CD14-positive monocyte (primary cell): ENCODE data around the gene TFEC. TPM values are rescaled to one million over a fixed set of nuclear protein-coding genes. Genes with fewer than 3 reads are reported as not detected.

ENCODE experiments used
- DNase-seq, 3 donors: peaks; one replicate each; pipeline ENCODE4 v3.0.0-alpha.2; 2011 to 2022
- H2AFZ ChIP-seq: 2 replicates; pipeline ENCODE4 v1.6.0; 2012; ENCODE audit warnings: mild to moderate bottlenecking, low read depth, low read length, inconsistent platforms; ENCODE audit not compliant: insufficient read depth, poor library complexity, severe bottlenecking
- H3K27ac ChIP-seq, 2 donors: 1 replicate in 1 of 2; 2 replicates in 1 of 2; pipeline ENCODE4 v1.5.1; 2012 to 2013; ENCODE audit warnings: low read length in 2 of 2, control low read depth in 1 of 2, inconsistent platforms in 1 of 2, low read depth in 1 of 2, mild to moderate bottlenecking in 1 of 2
- H3K27me3 ChIP-seq, 2 donors: one replicate each; pipeline versions ENCODE4 v1.6.0 to v1.6.1; 2011 to 2013; ENCODE audit warnings: low read length in 2 of 2; ENCODE audit not compliant: control insufficient read depth in 2 of 2, insufficient read depth in 2 of 2
- H3K36me3 ChIP-seq, 2 donors: replicated peaks in 1 of 2; 1 replicate in 1 of 2; 2 replicates in 1 of 2; pipeline versions ENCODE4 v1.5.1 to v1.6.1; 2012 to 2013; ENCODE audit warnings: low read length in 2 of 2, control low read depth in 1 of 2, inconsistent platforms in 1 of 2, mild to moderate bottlenecking in 1 of 2; ENCODE audit not compliant: insufficient read depth in 2 of 2, control insufficient read depth in 1 of 2
- H3K4me1 ChIP-seq, 2 donors: 1 replicate in 1 of 2; 2 replicates in 1 of 2; pipeline versions ENCODE4 v1.5.1 to v1.6.1; 2012 to 2013; ENCODE audit warnings: low read length in 2 of 2, control low read depth in 1 of 2, inconsistent platforms in 1 of 2, mild to moderate bottlenecking in 1 of 2, moderate library complexity in 1 of 2; ENCODE audit not compliant: insufficient read depth in 2 of 2, control insufficient read depth in 1 of 2
- H3K4me2 ChIP-seq: replicated peaks from 2 replicates; pipeline ENCODE3; 2012; ENCODE audit warnings: low read length, moderate library complexity, mild to moderate bottlenecking; ENCODE audit not compliant: poor library complexity, severe bottlenecking; ENCODE audit errors: extremely low read depth
- H3K4me3 ChIP-seq, 3 experiments: fragments of 200-600 bp in 1 of 3; sonication (generic) in 1 of 3; replicated peaks in 1 of 3; 1 replicate in 2 of 3; 2 replicates in 1 of 3; pipeline ENCODE4 v1.5.1; 2011 to 2013; ENCODE audit warnings: low read length in 3 of 3, mild to moderate bottlenecking in 3 of 3, control low read depth in 2 of 3, low read depth in 2 of 3, inconsistent platforms in 1 of 3, moderate library complexity in 1 of 3
- H3K79me2 ChIP-seq: 2 replicates; pipeline ENCODE4 v1.6.0; 2012; ENCODE audit warnings: mild to moderate bottlenecking, control low read depth, inconsistent platforms, low read length, moderate library complexity; ENCODE audit not compliant: insufficient read depth
- H3K9ac ChIP-seq: 2 replicates; pipeline ENCODE4 v1.6.0; 2017; ENCODE audit warnings: low read length, mild to moderate bottlenecking; ENCODE audit not compliant: insufficient read depth, poor library complexity, severe bottlenecking
- H3K9me3 ChIP-seq, 2 donors: replicated peaks in 1 of 2; 1 replicate in 1 of 2; 2 replicates in 1 of 2; pipeline versions ENCODE4 v1.5.1 to v1.6.1; 2012 to 2013; ENCODE audit warnings: low read length in 2 of 2, control low read depth in 1 of 2; ENCODE audit not compliant: control insufficient read depth in 1 of 2, insufficient read depth in 1 of 2
- H4K20me1 ChIP-seq: 2 replicates; pipeline ENCODE4 v1.6.0; 2012; ENCODE audit warnings: mild to moderate bottlenecking, low read length, control low read depth, moderate library complexity; ENCODE audit not compliant: insufficient read depth
- H3K27ac Mint-ChIP-seq, 7 donors: one replicate each; pipeline ENCODE4 v1.8.0; 2020; ENCODE audit warnings: mild to moderate bottlenecking in 7 of 7, mixed read lengths in 7 of 7, moderate library complexity in 6 of 7, inconsistent platforms in 2 of 7
- H3K27me3 Mint-ChIP-seq, 3 donors: one replicate each; pipeline ENCODE4 v1.8.0; 2021 to 2022; ENCODE audit warnings: low read depth in 3 of 3, mild to moderate bottlenecking in 3 of 3, mixed read lengths in 3 of 3, moderate library complexity in 3 of 3, inconsistent platforms in 1 of 3
- H3K36me3 Mint-ChIP-seq, 2 donors: one replicate each; pipeline ENCODE4 v1.8.0; 2020; ENCODE audit warnings: mixed read lengths in 2 of 2, inconsistent platforms in 1 of 2, mild to moderate bottlenecking in 1 of 2
- H3K4me1 Mint-ChIP-seq: one replicate; pipeline ENCODE4 v1.8.0; 2020; ENCODE audit warnings: mild to moderate bottlenecking, mixed read lengths
- H3K4me3 Mint-ChIP-seq, 2 donors: one replicate each; pipeline ENCODE4 v1.8.0; 2020; ENCODE audit warnings: mild to moderate bottlenecking in 2 of 2, mixed read lengths in 2 of 2, moderate library complexity in 1 of 2
- H3K9me3 Mint-ChIP-seq, 7 donors: one replicate each; pipeline ENCODE4 v1.8.0; 2020 to 2022; ENCODE audit warnings: mixed read lengths in 7 of 7, mild to moderate bottlenecking in 6 of 7, moderate library complexity in 6 of 7, inconsistent platforms in 2 of 7
- CTCF ChIP-seq: fragments of 200-600 bp; IDR thresholded peaks from one replicate; pipeline ENCODE4 v1.8.0; 2022; ENCODE audit warnings: antibody characterized with exemption, mild to moderate bottlenecking
- WGBS: methylation state at CpG from one replicate; pipeline ENCODE4 v1.1.5; 2013; ENCODE audit warnings: missing lambda C conversion rate; ENCODE audit not compliant: insufficient coverage; 5-methylcytosine and 5-hydroxymethylcytosine counted together
- intact Hi-C, 2 donors: fragments of 100-400 bp; cut with micrococcal nuclease; formaldehyde crosslinking; loops; one replicate each; pipeline versions ENCODE4 v1.15.0 to v1.15.1; 2023
- polyA plus RNA-seq, 3 donors: library from polyadenylated mRNA; depleted of rRNA in 1 of 3; unstranded in 2 of 3; stranded (reverse) in 1 of 3; fragments of 300-500 nt in 2 of 3; fragments of >200 nt in 1 of 3; fragmentation: Illumina TruSeq in 2 of 3; gene quantifications; 1 replicate in 2 of 3; 2 replicates in 1 of 3; pipeline ENCODE4 v1.2.3, GENCODE V29; 2012 to 2021

Gene TFEC
- polyA plus RNA-seq, 3 donors: 13.3 to 55.9 (median 17.4) TPM

GRCh38 chr7:115888981-115889668 is 141.4 kb downstream of the TFEC start:
- WGBS: 89% methylated on average over 6 of the region's 11 CpGs
- H2AFZ ChIP-seq: no peak overlapping the region
- DNase-seq: no peak
- TF ChIP-seq CTCF: no peak
- no peak overlapping the region for H3K9ac ChIP-seq
- H3K4me3 Mint-ChIP-seq: no peak overlapping the region
- no peaks in the 10 kb centered on the region for H3K4me1 ChIP-seq
- H3K27me3 Mint-ChIP-seq: peaks cover 0 to 8% (median 0%) of the 10 kb centered on the region in 3 donors
- H3K36me3 ChIP-seq: no peaks in the 10 kb centered on the region
- H3K27ac ChIP-seq: no peak overlapping the region
- peaks cover 7 to 22% (median 15%) of the 10 kb centered on the region in 7 donors for H3K9me3 Mint-ChIP-seq
- no peaks in the 10 kb centered on the region for H3K79me2 ChIP-seq
- intact Hi-C loops: no loop called here
- no peak overlapping the region for H3K4me3 ChIP-seq
- H3K9me3 ChIP-seq: peaks cover 0 to 6% of the 10 kb centered on the region in 2 donors
- H3K4me1 Mint-ChIP-seq: no peaks in the 10 kb centered on the region
- H3K36me3 Mint-ChIP-seq: no peaks in the 10 kb centered on the region
- no peaks in the 10 kb centered on the region for H4K20me1 ChIP-seq
- H3K27me3 ChIP-seq: no peaks in the 10 kb centered on the region
- no peak overlapping the region for H3K4me2 ChIP-seq
- no peak overlapping the region for H3K27ac Mint-ChIP-seq

DNA sequence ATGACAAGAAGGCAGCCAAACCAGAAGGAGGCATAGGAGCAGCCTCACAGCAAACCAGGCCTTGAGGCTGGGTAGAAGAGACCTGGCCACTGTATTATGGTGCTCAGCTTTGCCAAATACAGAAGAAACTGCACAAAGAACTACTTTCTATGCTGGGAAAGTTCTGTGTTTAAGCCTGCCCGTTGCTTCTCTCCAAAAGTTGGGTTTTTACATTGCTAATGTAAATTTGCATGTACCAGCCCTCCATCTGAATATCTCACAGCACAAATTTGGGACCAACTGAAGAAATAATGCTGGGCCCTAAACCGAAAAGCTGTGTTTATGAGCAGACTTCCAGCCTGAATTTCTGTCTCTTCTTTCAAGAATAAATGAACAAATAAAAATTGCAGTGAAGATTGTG is 145.0 kb downstream of the TFEC start:
- H3K9ac ChIP-seq: no peak overlapping the region
- no peaks in the 10 kb centered on the region for H3K27me3 ChIP-seq
- Mint-ChIP-seq H3K4me3 (no peak overlapping the region), H3K36me3 (no peaks in the 10 kb centered on the region), H3K27me3 (peaks cover 0 to 4% (median 1%) of the 10 kb centered on the region in 3 donors), H3K9me3 (peaks cover 6 to 17% (median 11%) of the 10 kb centered on the region in 7 donors), H3K27ac (no peak overlapping the region), H3K4me1 (no peaks in the 10 kb centered on the region)
- DNase-seq: no peak
- peaks cover 0 to 6% of the 10 kb centered on the region in 2 donors for H3K9me3 ChIP-seq
- no peak overlapping the region for H3K4me3 ChIP-seq
- TF ChIP-seq CTCF: no peak
- no peaks in the 10 kb centered on the region for H3K79me2 ChIP-seq
- H3K4me1 ChIP-seq: no peaks in the 10 kb centered on the region
- H3K4me2 ChIP-seq: no peak overlapping the region
- no peaks in the 10 kb centered on the region for H4K20me1 ChIP-seq
- no peak overlapping the region for H3K27ac ChIP-seq
- intact Hi-C loops: no loop called here
- no peaks in the 10 kb centered on the region for H3K36me3 ChIP-seq
- WGBS: 40% methylated on average over 1 of the region's 2 CpGs
- H2AFZ ChIP-seq: no peak overlapping the region

Other genes starting within 250 kb of the TFEC start
- gene TES, start 179.8 kb upstream of the TFEC start, polyA plus RNA-seq: 100 to 1,000 TPM in 1 of 3 donors, 10 to 100 TPM in 2; 61.7 to 104 (median 89.0) TPM